ENCODE results near the gene KDM4B.
"Not testable (repeated sequence)": the region's sequence is repeated elsewhere in the genome, so short reads cannot be mapped to it uniquely, and the experiment has no call there.

Gene KDM4B

GRCh38 chr19:4967738-4968461 lies 1.0 kb upstream of the KDM4B start:
- DNase-seq (ENCODE audit: low spot score) (no peak), FAIRE-seq (no peak)

DNA sequence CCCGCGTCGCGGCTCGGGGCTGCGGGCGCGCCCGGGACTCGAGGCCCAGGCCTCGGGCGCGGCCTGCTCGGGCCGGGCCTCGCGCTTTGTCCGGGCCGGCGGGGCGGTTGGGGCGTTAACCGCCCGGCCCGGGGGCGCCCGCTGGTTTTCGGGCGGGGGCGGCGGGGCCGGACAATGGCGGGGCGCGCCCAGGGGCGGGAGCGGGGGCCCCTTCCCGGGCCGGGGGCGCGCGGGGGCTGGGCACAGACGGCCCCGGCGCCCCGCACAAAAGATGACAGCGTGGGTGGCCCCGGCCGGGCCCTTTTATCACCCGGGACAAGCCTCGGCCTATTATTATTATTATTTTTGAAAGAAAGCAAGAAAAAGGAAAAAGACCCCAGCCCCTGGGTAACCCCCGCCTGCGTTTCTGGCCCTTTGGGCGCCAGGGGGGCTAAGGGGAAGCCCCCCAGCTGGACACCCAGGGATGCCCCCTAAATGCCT lies 419 bp downstream of the KDM4B start:
- no peak for FAIRE-seq
- no peak for DNase-seq (ENCODE audit: low spot score)

DNA sequence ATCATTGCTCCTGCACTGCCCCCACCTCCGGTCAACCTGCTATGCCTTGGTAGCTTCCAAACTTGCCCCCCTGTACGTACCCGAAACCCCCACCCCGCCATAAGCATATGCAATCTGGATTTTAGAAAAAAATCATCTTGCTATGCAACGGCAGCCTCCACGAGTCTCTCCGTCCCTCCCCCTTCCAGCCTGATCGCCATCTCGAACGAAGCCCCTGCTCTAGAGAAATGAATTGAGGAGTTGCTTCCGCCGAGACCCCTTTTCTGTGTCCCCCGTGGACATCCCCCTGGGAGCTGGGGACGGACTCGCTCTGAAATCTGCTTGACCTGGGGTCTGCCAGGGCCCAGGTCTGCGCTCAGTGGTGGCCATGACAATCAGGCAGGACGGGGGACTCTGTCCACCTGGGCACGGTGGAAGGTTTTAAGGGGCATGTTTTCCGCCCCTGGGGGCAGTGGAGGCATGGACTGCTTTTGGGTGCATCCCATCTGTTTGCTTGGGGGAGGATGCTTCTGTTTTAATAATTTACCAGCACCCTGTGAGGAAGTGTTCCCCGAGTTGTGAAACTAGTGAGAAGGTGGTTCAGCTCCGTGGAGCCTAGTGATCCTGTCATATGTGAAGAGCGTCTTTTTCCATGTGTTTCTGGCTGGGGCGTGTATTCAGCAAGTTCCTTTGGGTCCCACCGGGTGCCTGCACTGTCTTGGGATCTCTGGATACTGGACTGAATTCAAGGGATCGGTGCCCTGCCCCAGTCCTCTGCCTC lies 1.0 kb downstream of the KDM4B start:
- no peak for FAIRE-seq

GRCh38 chr19:4970558-4971423 lies 1.9 kb downstream of the KDM4B start:
- FAIRE-seq (no peak), DNase-seq (ENCODE audit: low spot score) (no peak)

More for the DNA sequence above, 1.0 kb downstream of the KDM4B start:
- no peak for DNase-seq (ENCODE audit: low spot score)

DNA sequence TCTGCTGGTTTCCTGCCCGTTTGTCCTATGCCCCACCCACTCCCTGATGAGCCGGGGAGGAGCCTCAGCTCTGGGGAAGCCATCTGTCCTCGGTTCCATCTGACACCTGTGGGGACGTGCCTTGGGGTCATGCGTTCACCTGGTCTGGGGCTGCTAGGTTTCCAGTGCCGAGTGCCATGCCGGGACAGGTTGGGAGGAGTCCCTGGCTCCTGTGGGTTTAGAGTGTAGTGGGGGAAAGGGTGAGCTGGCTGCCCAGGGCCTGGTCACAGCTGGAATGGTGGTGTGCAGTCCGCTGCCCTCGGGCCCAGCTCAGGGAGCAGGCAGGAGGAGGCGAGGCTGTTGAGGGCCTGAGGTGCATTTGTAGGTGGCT lies 2.5 kb downstream of the KDM4B start:
- peak; percentile 37 for DNase-seq (ENCODE audit: low spot score)
- FAIRE-seq = no peak

GRCh38 chr19:4971816-4972495 lies 3.0 kb downstream of the KDM4B start:
- no peak for DNase-seq (ENCODE audit: low spot score)
- no peak for FAIRE-seq

- no peak for DNase-seq (ENCODE audit: low spot score)
- no peak for FAIRE-seq
These were observed 3.8 kb downstream of the KDM4B start for GRCh38 chr19:4972509-4973230.

DNA sequence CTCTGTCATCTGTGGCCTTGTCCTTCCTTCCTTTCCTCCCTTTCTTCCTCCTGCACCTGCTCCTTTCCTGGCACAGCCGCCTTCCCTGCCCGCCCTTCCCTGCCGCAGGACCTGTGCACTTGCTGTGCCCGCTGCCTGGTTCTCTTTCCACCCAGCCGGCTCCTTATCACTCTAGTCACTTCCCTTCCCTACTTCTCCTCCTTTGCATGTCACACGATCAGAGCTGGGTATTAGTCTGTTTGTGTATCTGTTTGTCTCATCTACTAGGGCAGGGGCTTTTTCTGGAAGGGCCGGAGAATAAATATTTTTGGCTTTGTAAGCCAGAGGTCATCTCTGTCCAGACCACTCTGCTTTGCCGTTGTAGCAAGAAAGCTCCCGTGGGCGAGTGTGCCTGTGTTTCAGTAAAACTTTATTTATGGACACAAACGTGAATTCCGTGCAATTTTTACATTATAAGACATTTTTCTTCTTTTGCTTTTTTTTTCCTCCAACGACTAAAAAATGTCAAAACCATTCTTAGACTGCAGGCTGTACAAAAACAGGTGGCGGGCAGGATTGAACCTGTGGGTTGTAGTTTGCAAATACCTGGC lies 6.1 kb downstream of the KDM4B start:
- no peak for FAIRE-seq
- DNase-seq (ENCODE audit: low spot score) = no peak

DNA sequence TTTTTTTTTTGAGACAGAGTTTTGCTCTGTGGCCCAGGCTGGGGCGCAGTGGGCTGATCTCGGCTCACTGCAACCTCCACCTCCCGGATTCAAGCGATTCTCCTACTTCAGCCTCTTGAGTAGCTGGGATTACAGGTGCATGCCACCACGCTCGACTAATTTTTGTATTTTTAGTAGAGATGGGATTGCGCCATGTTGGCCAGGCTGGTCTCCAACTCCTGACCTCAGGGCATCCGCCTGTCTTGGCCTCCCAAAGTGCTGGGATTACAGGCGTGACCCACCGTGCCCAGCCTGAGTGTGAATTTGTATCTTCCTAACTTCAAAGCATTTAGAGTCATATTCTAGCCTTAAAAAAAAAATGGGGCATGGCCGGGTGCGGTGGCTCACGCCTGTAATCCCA lies 6.7 kb downstream of the KDM4B start:
- not testable (repeated sequence) for FAIRE-seq; DNase-seq (ENCODE audit: low spot score)

DNA sequence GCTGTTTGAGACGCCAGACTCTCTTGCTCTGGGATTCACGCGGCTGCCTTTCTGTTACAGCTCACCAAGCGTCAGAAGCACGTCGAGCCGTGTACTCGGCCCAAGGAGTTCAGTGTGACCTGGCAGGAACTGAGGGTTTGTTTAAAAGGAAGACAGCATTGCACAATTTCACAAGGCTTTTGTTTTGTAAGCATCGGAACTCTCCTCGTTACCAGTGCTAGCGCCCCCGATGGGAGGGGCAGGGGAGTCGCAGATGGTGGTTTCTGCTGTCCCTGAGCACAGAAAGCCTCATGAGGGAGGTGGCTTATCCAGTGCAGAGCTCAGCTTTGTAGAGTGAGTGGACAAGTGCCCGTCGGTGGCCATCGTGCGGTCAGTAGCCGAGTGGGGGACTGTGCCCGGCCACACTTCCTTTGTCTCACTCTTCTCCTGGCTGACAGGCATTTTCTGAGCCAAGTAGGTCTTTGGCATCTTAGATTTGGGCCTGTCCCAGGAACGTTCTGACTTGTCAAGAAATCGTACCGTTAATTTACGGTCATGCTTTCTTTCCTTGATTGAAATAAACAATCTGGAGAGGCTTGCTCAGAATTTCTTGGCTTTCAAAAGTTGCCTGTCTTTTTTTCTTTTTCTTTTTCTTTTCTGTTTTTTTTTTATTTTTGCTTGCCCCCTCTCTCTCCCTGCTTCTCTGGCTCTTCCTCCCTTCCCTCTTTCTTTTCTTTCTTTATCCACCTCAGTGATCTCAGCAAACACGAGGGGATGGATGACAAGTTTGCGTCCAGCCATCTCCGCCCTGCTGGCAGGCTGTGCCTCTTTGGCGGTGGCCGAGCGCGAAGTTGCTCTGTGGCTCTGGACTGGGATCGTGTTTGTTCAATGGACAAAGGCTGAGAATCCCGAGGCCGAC lies 7.7 kb downstream of the KDM4B start:
- FAIRE-seq = no peak
- DNase-seq (ENCODE audit: low spot score) = no peak

- peak; percentile 69 for DNase-seq (ENCODE audit: low spot score)
- no peak for FAIRE-seq
These were observed 8.6 kb downstream of the KDM4B start for GRCh38 chr19:4977299-4978174.

DNA sequence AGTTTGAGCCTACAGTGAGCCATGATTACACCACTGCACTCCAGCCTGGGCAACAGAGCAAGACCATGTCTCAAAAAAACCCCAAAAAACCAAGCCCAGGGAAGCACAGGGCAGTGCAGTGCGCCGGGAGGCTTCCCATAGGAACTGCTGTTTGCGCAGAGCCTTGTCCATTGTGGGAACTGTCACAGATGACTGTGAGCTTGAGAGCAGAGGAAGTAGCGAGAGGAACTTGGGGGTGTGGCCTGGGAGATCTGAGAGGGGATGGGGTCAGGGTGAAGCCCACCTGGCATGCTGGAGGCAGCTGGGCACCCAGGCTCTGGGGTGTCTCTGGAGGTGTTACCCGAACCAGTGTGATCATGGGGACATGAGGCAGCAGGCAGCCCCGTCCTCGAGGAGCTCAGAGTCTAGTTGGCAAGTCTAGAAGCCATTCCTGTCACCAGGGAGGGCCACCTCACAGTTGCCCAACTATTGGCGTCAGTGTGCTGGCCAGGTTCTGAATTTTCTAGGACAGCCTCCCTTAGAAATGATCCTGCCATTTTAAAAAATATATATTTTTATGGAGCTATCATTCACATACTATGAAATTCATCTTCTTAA lies 10.4 kb downstream of the KDM4B start:
- DNase-seq (ENCODE audit: low spot score) (no peak), FAIRE-seq (no peak)

GRCh38 chr19:4980067-4980466 lies 11.2 kb downstream of the KDM4B start:
- FAIRE-seq (no peak), DNase-seq (ENCODE audit: low spot score) (no peak)

GRCh38 chr19:4980838-4981680 lies 12.1 kb downstream of the KDM4B start:
- DNase-seq (ENCODE audit: low spot score) = no peak
- FAIRE-seq = no peak

- FAIRE-seq = no peak
- no peak for DNase-seq (ENCODE audit: low spot score)
These were observed 12.7 kb downstream of the KDM4B start for GRCh38 chr19:4981681-4981958.

GRCh38 chr19:4983346-4984105 lies 14.6 kb downstream of the KDM4B start:
- FAIRE-seq = no peak

DNA sequence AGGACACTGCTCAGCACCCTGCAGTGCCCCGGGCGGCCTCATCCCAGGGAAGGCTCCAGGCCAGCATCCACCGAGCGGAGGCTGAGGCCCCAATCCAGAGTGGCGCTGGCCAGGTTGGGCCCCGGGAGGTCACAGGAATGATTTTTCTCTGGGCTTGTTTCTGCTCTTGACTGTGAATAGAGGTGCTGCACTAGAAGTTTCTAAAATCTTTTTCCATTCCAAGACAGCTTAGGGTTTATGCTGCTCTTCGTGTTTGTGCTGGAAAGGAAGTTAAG lies 15.1 kb downstream of the KDM4B start:
- no peak for DNase-seq (ENCODE audit: low spot score)
- no peak for FAIRE-seq

More at GRCh38 chr19:4983346-4984105, 14.6 kb downstream of the KDM4B start:
- no peak for DNase-seq (ENCODE audit: low spot score)

All from urothelium cell line (cell line).